Measurements from ENCODE around the gene POLR2F. TPM values are rescaled to one million over a fixed set of nuclear protein-coding genes. Genes with fewer than 3 reads are reported as not detected.

POLR2F gene
- total RNA-seq (10 to 100 TPM; 20.2 to 21.1 TPM), total RNA-seq (10.8 to 58.6 (median 17.5) reads per million in 172 experiments)
- polyA plus RNA-seq (2013, experiment 1 of 2), result 42.8 TPM
- polyA plus RNA-seq (2013, experiment 2 of 2), result 43.3 TPM

DNA sequence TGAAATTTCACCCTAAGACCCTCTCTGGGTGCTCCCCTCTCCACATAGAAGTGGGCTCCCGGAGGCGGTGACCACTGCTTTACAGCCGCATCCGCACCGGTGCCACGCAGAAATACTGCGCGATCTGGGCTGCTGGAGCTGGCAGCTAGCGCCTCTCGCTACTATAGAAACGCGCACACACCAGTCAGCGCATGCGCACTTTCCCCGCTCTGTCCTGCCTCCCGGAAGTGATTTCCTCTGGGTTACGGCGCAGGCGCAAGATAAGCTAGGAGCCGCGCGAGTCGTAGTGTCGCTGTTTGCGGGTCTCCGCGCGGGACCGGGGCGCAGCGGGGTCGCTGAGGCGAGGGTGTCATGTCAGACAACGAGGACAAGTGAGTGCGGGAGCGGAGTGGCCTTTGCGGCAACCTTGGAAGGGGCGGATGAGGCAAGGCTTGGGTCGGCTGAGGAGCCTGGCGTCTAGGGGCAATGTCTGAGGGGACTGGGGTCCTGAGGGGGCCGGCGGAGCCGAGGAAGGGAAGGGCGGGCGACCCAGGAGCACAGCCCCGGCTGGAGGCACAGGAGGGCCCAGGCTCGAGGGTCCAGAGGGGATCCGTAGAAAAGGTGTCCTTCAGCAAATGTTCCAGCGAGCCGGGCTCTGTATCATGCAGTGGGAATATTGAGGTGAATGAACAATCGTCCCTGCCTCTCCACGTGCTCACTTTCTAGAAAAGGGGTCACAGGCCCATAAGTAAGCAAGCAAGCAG is at the start of gene POLR2F, which contains the start of gene C22orf23:
TSS of gene POLR2F (plus strand) at position 263 of the 743 bp plus-strand sequence. CDS start at position 352, 89 bp downstream.
TSS of gene C22orf23 (minus strand) at position 165 of the 743 bp plus-strand sequence. CDS start 452 bp downstream, outside the sequence.
- ChIA-PET POLR2A (interaction anchor here (0.6 to 1.4 kb wide), 12 partner anchors 9 to 267 kb away, joined by 3 to 10 read pairs (median 3); partner anchors contain the start of genes ANKRD54, GCAT, MICALL1 and NOL12), CTCF (interaction anchor here (0.6 to 1.7 kb wide), 4 partner anchors 12 to 544 kb away, joined by 4 to 7 read pairs (median 5); no protein-coding TSS in a partner anchor)
- Histone ChIP-seq H3K4me1 (ENCODE audit: insufficient read depth, low read length) (peaks cover 25% of the 10 kb centered on the region), H3K27me3 (ENCODE audit: control insufficient read depth in 1 of 2, insufficient read depth in 2 of 2, low read length in 2 of 2) (peaks cover 5 to 7% of the 10 kb centered on the region in 2 experiments), H3K27ac (ENCODE audit: low read depth in 1 of 2, low read length in 2 of 2) (peak within 1 kb of the TSS; percentile 11 to 41), H3K9me3 (ENCODE audit: control insufficient read depth in 1 of 2, insufficient read depth in 1 of 2, low read length in 2 of 2) (no peaks in the 10 kb centered on the region), H3K36me3 (ENCODE audit: insufficient read depth, low read length) (peaks cover 18% of the 10 kb centered on the region), H3K4me3 (ENCODE audit: low read length) (peak within 1 kb of the TSS; percentile 95)
- intact Hi-C loops (cut with DNase I, micrococcal nuclease), result loop anchor here in 1 of 2 experiments (5.0 kb wide), 3 partner anchors 46 to 146 kb away; partner anchors contain the start of genes EIF3L, GCAT and MICALL1
- H3K27me3 Mint-ChIP-seq, result peaks cover 19% of the 10 kb centered on the region
- peaks cover 50% of the 10 kb centered on the region for H3K4me1 Mint-ChIP-seq (ENCODE audit: low read depth)
- no peak for TF ChIP-seq CTCF (IDR thresholded peaks at IDR 0.05)
- DNase-seq, result peak; percentile 91 to 99 (median 96)
- peak; percentile 96 for ATAC-seq (ENCODE audit: poor library complexity)
- peak within 1 kb of the TSS; percentile 92 for H3K27ac Mint-ChIP-seq
- peak within 1 kb of the TSS; percentile 100 for H3K4me3 Mint-ChIP-seq
- peaks cover 42% of the 10 kb centered on the region for H3K36me3 Mint-ChIP-seq (ENCODE audit: low read depth)
- no peaks in the 10 kb centered on the region for H3K9me3 Mint-ChIP-seq

DNA sequence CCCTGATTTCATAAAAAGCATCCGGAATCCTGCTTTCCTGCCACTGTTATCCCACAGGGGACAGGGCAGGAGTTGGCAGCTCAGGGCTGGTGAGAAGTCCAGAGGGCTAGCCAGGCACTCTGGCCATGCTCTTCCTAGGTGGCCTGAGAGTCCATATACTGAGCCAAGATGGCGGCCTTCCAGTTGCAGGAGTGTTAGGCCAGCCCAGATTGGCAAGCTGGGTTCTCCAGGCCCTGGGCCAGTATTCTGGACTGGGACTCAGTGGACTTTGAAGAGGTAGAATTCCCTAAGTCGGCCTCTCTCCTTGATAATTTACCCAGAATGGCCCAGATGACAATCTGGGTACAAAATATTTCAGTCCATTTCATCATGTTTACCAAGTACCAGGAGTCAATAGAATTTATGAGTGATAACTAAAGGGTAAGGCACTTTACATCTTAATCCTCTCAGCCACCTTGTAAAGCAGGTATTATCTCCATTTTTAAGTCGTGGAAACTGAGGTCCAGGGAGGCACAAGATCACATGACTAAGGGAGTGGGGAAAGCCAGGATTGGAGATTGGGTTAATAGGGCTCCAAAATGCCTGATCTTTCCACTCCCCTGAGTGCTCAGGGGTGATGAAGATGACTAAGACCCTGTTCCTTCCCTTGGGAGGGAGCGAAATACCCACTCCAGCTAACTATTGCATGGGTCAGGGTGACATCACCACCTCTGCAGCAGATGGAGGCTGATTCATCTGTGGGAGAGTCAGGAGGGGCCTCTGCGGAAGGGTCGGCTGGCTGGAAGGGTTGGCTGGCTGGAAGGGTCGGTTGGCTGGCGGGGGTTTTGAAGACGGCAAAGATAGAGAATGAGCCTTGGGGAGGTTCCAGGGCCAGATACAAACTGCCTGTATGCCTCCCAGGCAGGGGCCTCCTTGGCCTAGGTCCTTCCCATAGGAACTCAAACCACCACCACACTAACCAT is 48.6 kb upstream of the POLR2F start:
- H3K27ac Mint-ChIP-seq, result peak overlapping the region; percentile 87

More for the DNA sequence above, 48.6 kb upstream of the POLR2F start:
- Mint-ChIP-seq H3K4me3 (peak overlapping the region; percentile 91), H3K4me1 (ENCODE audit: low read depth) (peaks cover 28% of the 10 kb centered on the region), H3K9me3 (no peaks in the 10 kb centered on the region), H3K36me3 (ENCODE audit: low read depth) (no peaks in the 10 kb centered on the region), H3K27me3 (no peaks in the 10 kb centered on the region)
- no peaks in the 10 kb centered on the region for H3K9me3 ChIP-seq (ENCODE audit: control insufficient read depth in 1 of 2, insufficient read depth in 1 of 2, low read length in 2 of 2)
- DNase-seq, result peak in 2 of 14 experiments; percentile 56 to 68
- no peak for ATAC-seq (ENCODE audit: poor library complexity)
- no peaks in the 10 kb centered on the region for H3K36me3 ChIP-seq (ENCODE audit: insufficient read depth, low read length)
- TF ChIP-seq CTCF (IDR thresholded peaks at IDR 0.05), result no peak
- H3K27me3 ChIP-seq (ENCODE audit: control insufficient read depth in 1 of 2, insufficient read depth in 2 of 2, low read length in 2 of 2), result no peaks in the 10 kb centered on the region
- ChIA-PET CTCF (interaction anchor here (0.7 to 1.7 kb wide), 4 partner anchors 8 to 54 kb away, joined by 4 to 12 read pairs (median 6); no protein-coding TSS in a partner anchor), POLR2A (interaction anchor here (1.0 to 2.3 kb wide), 6 partner anchors 8 to 418 kb away, joined by 3 to 37 read pairs (median 8); partner anchors contain the start of genes ANKRD54, C22orf23, MFNG and POLR2F)
- H3K4me3 ChIP-seq (ENCODE audit: low read length), result no peak overlapping the region
- peaks cover 22% of the 10 kb centered on the region for H3K4me1 ChIP-seq (ENCODE audit: insufficient read depth, low read length)
- intact Hi-C loops (cut with DNase I, micrococcal nuclease), result loop anchor here in 1 of 2 experiments (5.0 kb wide), 1 partner anchor 47 kb away; the partner anchor contains the start of genes C22orf23 and POLR2F
- no peak overlapping the region for H3K27ac ChIP-seq (ENCODE audit: low read depth in 1 of 2, low read length in 2 of 2)
